Gastroesophageal sphincter (tissue), 3 donors: ENCODE data around the gene SPOP.
"Not testable (repeated sequence)": the region's sequence is repeated elsewhere in the genome, so short reads cannot be mapped to it uniquely, and the experiment has no call there.

Source experiments
- EP300 ChIP-seq: sonication (generic); formaldehyde crosslinking; IDR thresholded peaks from one replicate; pipeline ENCODE4 v1.6.1; 2017; ENCODE audit warnings: antibody characterized with exemption, mild to moderate bottlenecking
- POLR2A ChIP-seq, 2 donors: fragments of 450-650 bp; IDR thresholded peaks; one replicate each; pipeline ENCODE4 v1.6.1; 2017; ENCODE audit warnings: antibody characterized with exemption in 2 of 2, mild to moderate bottlenecking in 2 of 2, moderate library complexity in 1 of 2
- POLR2AphosphoS5 ChIP-seq: sonication (generic); formaldehyde crosslinking; IDR thresholded peaks from one replicate; pipeline ENCODE4 v1.6.1; 2017; ENCODE audit warnings: antibody characterized with exemption
- TF ChIP-seq, protein P1 (sequence below), 4 experiments: fragments of 200-600 bp in 2 of 4; fragments of 450-650 bp in 2 of 4; sonication (generic) in 1 of 4; IDR thresholded peaks; one replicate each; pipeline ENCODE4 v1.5.1; 2017 to 2019; ENCODE audit warnings: antibody characterized with exemption in 4 of 4, mild to moderate bottlenecking in 2 of 4, moderate library complexity in 2 of 4

DNA sequence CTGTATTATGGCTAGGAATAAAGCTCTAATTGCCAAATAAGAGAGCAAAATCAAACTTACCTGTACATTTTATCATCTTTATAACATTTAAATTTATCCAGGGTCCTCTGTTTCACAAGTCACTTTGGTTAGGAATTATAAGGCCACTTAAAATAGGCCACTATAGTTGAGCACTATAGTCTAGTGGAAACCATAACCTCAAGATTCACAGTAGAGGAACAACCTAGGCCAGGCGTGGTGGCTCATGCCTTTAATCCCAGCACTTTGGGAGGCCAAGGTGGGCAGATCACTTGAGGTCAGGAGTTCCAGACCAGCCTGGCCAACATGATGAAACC, 31.9 kb downstream of the SPOP start:
- TF ChIP-seq, protein P1, sequence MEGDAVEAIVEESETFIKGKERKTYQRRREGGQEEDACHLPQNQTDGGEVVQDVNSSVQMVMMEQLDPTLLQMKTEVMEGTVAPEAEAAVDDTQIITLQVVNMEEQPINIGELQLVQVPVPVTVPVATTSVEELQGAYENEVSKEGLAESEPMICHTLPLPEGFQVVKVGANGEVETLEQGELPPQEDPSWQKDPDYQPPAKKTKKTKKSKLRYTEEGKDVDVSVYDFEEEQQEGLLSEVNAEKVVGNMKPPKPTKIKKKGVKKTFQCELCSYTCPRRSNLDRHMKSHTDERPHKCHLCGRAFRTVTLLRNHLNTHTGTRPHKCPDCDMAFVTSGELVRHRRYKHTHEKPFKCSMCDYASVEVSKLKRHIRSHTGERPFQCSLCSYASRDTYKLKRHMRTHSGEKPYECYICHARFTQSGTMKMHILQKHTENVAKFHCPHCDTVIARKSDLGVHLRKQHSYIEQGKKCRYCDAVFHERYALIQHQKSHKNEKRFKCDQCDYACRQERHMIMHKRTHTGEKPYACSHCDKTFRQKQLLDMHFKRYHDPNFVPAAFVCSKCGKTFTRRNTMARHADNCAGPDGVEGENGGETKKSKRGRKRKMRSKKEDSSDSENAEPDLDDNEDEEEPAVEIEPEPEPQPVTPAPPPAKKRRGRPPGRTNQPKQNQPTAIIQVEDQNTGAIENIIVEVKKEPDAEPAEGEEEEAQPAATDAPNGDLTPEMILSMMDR (IDR thresholded peaks at IDR 0.05): not testable (repeated sequence)
- TF ChIP-seq POLR2A (IDR thresholded peaks at IDR 0.05); EP300; POLR2AphosphoS5: not testable (repeated sequence)
